Transverse colon (tissue), 4 donors: Measurements from ENCODE around the gene AIRE. TPM values are rescaled to one million over a fixed set of nuclear protein-coding genes. Genes with fewer than 3 reads are reported as not detected.
"Not testable (repeated sequence)": the region's sequence is repeated elsewhere in the genome, so short reads cannot be mapped to it uniquely, and the experiment has no call there.

ENCODE experiments used
- DNase-seq: peaks from one replicate; pipeline ENCODE4 v3.0.0-alpha.2; 2019
- H3K27ac ChIP-seq, 4 donors: fragments of 200-600 bp; sonication (generic); 2 replicates each; pipeline ENCODE4 v1.5.1; 2016 to 2018; ENCODE audit warnings: inconsistent platforms in 4 of 4
- H3K27me3 ChIP-seq: fragments of 200-600 bp; sonication (generic); 2 replicates; pipeline ENCODE4 v1.5.1; 2017; ENCODE audit warnings: inconsistent platforms
- H3K36me3 ChIP-seq, 4 donors: fragments of 200-600 bp; sonication (generic); 2 replicates each; pipeline ENCODE4 v1.5.1; 2017 to 2019; ENCODE audit warnings: inconsistent platforms in 4 of 4
- H3K4me1 ChIP-seq, 4 donors: fragments of 200-600 bp; sonication (generic); 2 replicates each; pipeline ENCODE4 v1.5.1; 2017 to 2020; ENCODE audit warnings: inconsistent platforms in 4 of 4
- H3K4me3 ChIP-seq, 4 donors: fragments of 200-600 bp; sonication (generic); 1 replicate in 1 of 4; 2 replicates in 3 of 4; pipeline versions ENCODE4 v1.5.1 to v1.6.1; 2017 to 2019; ENCODE audit warnings: inconsistent platforms in 4 of 4
- H3K9me3 ChIP-seq, 2 donors: fragments of 200-600 bp; sonication (generic); 2 replicates each; pipeline ENCODE4 v1.5.1; 2017 to 2019; ENCODE audit warnings: inconsistent platforms in 2 of 2
- CTCF ChIP-seq, 5 experiments: fragments of 200-600 bp in 3 of 5; fragments of 450-650 bp in 2 of 5; sonication (generic) in 3 of 5; IDR thresholded peaks; 1 replicate in 2 of 5; 2 replicates in 3 of 5; pipeline ENCODE4 v1.5.1; 2016 to 2017; ENCODE audit warnings: antibody characterized with exemption in 5 of 5, inconsistent platforms in 3 of 5, mild to moderate bottlenecking in 2 of 5, moderate library complexity in 1 of 5
- EP300 ChIP-seq: sonication (generic); formaldehyde crosslinking; IDR thresholded peaks from one replicate; pipeline ENCODE4 v1.6.1; 2017; ENCODE audit warnings: antibody characterized with exemption, low read depth
- POLR2A ChIP-seq: fragments of 450-650 bp; IDR thresholded peaks from one replicate; pipeline ENCODE4 v1.6.1; 2016; ENCODE audit warnings: antibody characterized with exemption, mild to moderate bottlenecking, moderate library complexity
- POLR2AphosphoS5 ChIP-seq, 3 donors: sonication (generic); formaldehyde crosslinking; IDR thresholded peaks; one replicate each; pipeline ENCODE4 v1.6.1; 2016; ENCODE audit warnings: antibody characterized with exemption in 3 of 3
- WGBS, 2 donors: methylation state at CpG; one replicate each; pipeline ENCODE4 v1.1.5; 2018; ENCODE audit warnings: low coverage in 1 of 2; 5-methylcytosine and 5-hydroxymethylcytosine counted together
- in situ Hi-C, 4 donors: fragments of 200-750 bp; cut with MboI; loops; one replicate each; pipeline versions ENCODE4 v1.15.0 to v1.15.1; 2017; ENCODE audit warnings: low sequenced_read_pairs in 3 of 4, low pct_ligation_motif_present in 1 of 4, low pct_unique_long_range_greater_than_20kb in 1 of 4
- intact Hi-C: fragments of 100-400 bp; cut with DNase I; formaldehyde crosslinking; loops from one replicate; pipeline ENCODE4 v1.15.1; 2023; ENCODE audit warnings: low total_unique reads
- total RNA-seq, 4 donors: library from RNA; depleted of rRNA; stranded (reverse); fragments of >200 nt; gene quantifications; one replicate each; pipeline ENCODE4 v1.1.0, GENCODE V29; 2016

Gene AIRE
- total RNA-seq, 4 donors from 2014 or later = not detected

GRCh38 chr21:44282370-44282769, 3.3 kb upstream of the AIRE start:
- in situ Hi-C loops = no loop called here
- no peak for DNase-seq
- peaks cover 26% of the 10 kb centered on the region for H3K27me3 ChIP-seq
- H3K36me3 ChIP-seq = no peaks in the 10 kb centered on the region
- H3K4me3 ChIP-seq = no peak overlapping the region
- TF ChIP-seq POLR2AphosphoS5 (IDR thresholded peaks at IDR 0.05) (no peak), CTCF (IDR thresholded peaks at IDR 0.05) (no peak), POLR2A (no peak), EP300 (no peak)
- no peaks in the 10 kb centered on the region for H3K4me1 ChIP-seq
- intact Hi-C loops = no loop called here
- H3K27ac ChIP-seq = no peak overlapping the region
- H3K9me3 ChIP-seq = no peaks in the 10 kb centered on the region
- 72% methylated on average over 9 of the region's 9 CpGs; no CpG with 5 or more reads in 1 of the 2 donors for WGBS, 2 donors

DNA sequence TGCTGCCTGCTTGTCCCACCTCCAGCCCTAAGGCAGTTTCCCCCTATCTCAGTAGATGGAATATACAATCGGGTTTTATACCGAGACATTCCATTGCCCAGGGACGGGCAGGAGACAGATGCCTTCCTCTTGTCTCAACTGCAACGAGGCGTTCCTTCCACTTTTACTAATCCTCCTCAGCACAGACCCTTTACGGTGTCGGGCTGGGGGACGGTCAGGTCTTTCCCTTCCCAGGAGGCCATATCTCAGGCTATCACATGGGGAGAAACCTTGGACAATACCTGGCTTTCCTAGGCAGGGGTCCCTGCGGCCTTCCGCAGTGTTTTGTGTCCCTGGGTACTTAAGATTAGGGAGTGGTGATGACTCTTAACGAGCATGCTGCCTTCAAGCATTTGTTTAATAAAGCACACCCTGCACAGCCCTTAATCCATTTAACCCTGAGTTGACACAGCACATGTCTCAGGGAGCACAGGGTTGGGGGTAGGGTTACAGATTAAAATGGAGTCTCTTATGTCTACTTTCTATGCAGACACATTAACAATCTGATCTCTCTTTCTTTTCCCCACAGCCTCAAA, 2.4 kb upstream of the AIRE start:
- intact Hi-C loops, H3K27ac ChIP-seq, DNase-seq, in situ Hi-C loops, H3K4me1 ChIP-seq, H3K4me3 ChIP-seq, H3K36me3 ChIP-seq, H3K9me3 ChIP-seq: not testable (repeated sequence)
- 62 to 78% methylated on average over 4 to 11 of the region's 11 CpGs for WGBS, 2 donors
- peaks cover 29% of the 10 kb centered on the region for H3K27me3 ChIP-seq

- no peaks in the 10 kb centered on the region for H3K4me1 ChIP-seq
- WGBS, 2 donors = 72 to 81% methylated on average over 3 to 11 of the region's 11 CpGs
- no peaks in the 10 kb centered on the region for H3K36me3 ChIP-seq
- peaks cover 29% of the 10 kb centered on the region for H3K27me3 ChIP-seq
- intact Hi-C loops = no loop called here
- no peak overlapping the region for H3K4me3 ChIP-seq
- H3K9me3 ChIP-seq = no peaks in the 10 kb centered on the region
- no peak overlapping the region for H3K27ac ChIP-seq
- TF ChIP-seq CTCF (IDR thresholded peaks at IDR 0.05) (no peak), POLR2A (no peak), POLR2AphosphoS5 (IDR thresholded peaks at IDR 0.05) (no peak), EP300 (no peak)
- in situ Hi-C loops = no loop called here
- DNase-seq = no peak
Measured at GRCh38 chr21:44283948-44284347, 1.7 kb upstream of the AIRE start.

- no peak overlapping the region for H3K27ac ChIP-seq
- H3K4me3 ChIP-seq = peak overlapping the region in 1 of 4 donors; percentile 22
- no peaks in the 10 kb centered on the region for H3K9me3 ChIP-seq
- no peak for DNase-seq
- H3K4me1 ChIP-seq = no peaks in the 10 kb centered on the region
- WGBS, 2 donors = 55% methylated on average over 11 of the region's 21 CpGs; no CpG with 5 or more reads in 1 of the 2 donors
- intact Hi-C loops (no loop called here), in situ Hi-C loops (no loop called here)
- H3K36me3 ChIP-seq = no peaks in the 10 kb centered on the region
- TF ChIP-seq CTCF (IDR thresholded peaks at IDR 0.05) (no peak), POLR2A (no peak), POLR2AphosphoS5 (IDR thresholded peaks at IDR 0.05) (no peak), EP300 (no peak)
- peaks cover 29% of the 10 kb centered on the region for H3K27me3 ChIP-seq
Measured at GRCh38 chr21:44286086-44286715, 525 bp downstream of the AIRE start.
